Endodermal cell (in vitro differentiated cells): ENCODE measurements around the gene HRH2. TPM values are rescaled to one million over a fixed set of nuclear protein-coding genes. Genes with fewer than 3 reads are reported as not detected.

Source experiments
- DNase-seq: peaks from one replicate; pipeline ENCODE4 v3.0.0-alpha.2; 2017
- H3K27ac ChIP-seq: 2 replicates; pipeline ENCODE4 v1.5.1; 2013; ENCODE audit warnings: mild to moderate bottlenecking, low read depth, low read length, moderate library complexity
- H3K27me3 ChIP-seq: 2 replicates; pipeline ENCODE4 v1.6.1; 2013; ENCODE audit warnings: mild to moderate bottlenecking, low read length, moderate library complexity; ENCODE audit not compliant: insufficient read depth, control insufficient read depth, poor library complexity, severe bottlenecking
- H3K36me3 ChIP-seq: 2 replicates; pipeline ENCODE4 v1.7.0; 2013; ENCODE audit warnings: mild to moderate bottlenecking, low read length, moderate library complexity; ENCODE audit not compliant: control insufficient read depth, insufficient read depth
- H3K4me1 ChIP-seq: one replicate; pipeline ENCODE4 v1.7.0; 2013; ENCODE audit warnings: low read length; ENCODE audit not compliant: control insufficient read depth, insufficient read depth
- H3K4me3 ChIP-seq: 2 replicates; pipeline ENCODE4 v1.5.1; 2013; ENCODE audit warnings: mild to moderate bottlenecking, low read length, moderate library complexity
- H3K9ac ChIP-seq: 2 replicates; pipeline ENCODE4 v1.6.1; 2013; ENCODE audit warnings: mild to moderate bottlenecking, low read length, moderate library complexity; ENCODE audit not compliant: poor library complexity, severe bottlenecking; ENCODE audit errors: extremely low read depth
- H3K9me3 ChIP-seq: 2 replicates; pipeline ENCODE4 v1.6.1; 2013; ENCODE audit warnings: mild to moderate bottlenecking, low read length, moderate library complexity; ENCODE audit not compliant: control insufficient read depth
- H3K27ac Mint-ChIP-seq: 2 replicates; pipeline ENCODE4 v1.8.0; 2020; ENCODE audit warnings: mixed read lengths
- H3K27me3 Mint-ChIP-seq: 2 replicates; pipeline ENCODE4 v1.8.0; 2021; ENCODE audit warnings: mild to moderate bottlenecking, mixed read lengths; ENCODE audit not compliant: insufficient read depth
- H3K36me3 Mint-ChIP-seq: 2 replicates; pipeline ENCODE4 v1.8.0; 2020; ENCODE audit warnings: low read depth, mixed read lengths
- H3K4me1 Mint-ChIP-seq: 2 replicates; pipeline ENCODE4 v1.8.0; 2020; ENCODE audit warnings: mixed read lengths
- H3K4me3 Mint-ChIP-seq: 2 replicates; pipeline ENCODE4 v1.8.0; 2020; ENCODE audit warnings: mild to moderate bottlenecking, moderate library complexity, mixed read lengths
- H3K9me3 Mint-ChIP-seq: 2 replicates; pipeline ENCODE4 v1.8.0; 2020; ENCODE audit warnings: mild to moderate bottlenecking, mixed read lengths
- CTCF ChIP-seq: fragments of 200-600 bp; sonication (generic); conservative IDR thresholded peaks from 2 replicates; pipeline ENCODE4 v1.5.0; 2021; ENCODE audit warnings: antibody characterized with exemption, mild to moderate bottlenecking
- WGBS, 2 experiments: methylation state at CpG; one replicate each; pipeline versions ENCODE4 v1.1.5 to v1.1.7; 2013; ENCODE audit warnings: missing lambda C conversion rate in 2 of 2, mixed read lengths in 1 of 2; ENCODE audit not compliant: insufficient coverage in 1 of 2, insufficient read length in 1 of 2; 5-methylcytosine and 5-hydroxymethylcytosine counted together
- total RNA-seq, 2 donors: library from RNA; stranded (reverse); fragmentation: NEBNext Ultra II Directional in 1 of 2; extraction: Animal tissue kit (Norgen Biotek cat#: 25700) in 1 of 2; gene quantifications; 2 replicates in 1 of 2; 3 replicates in 1 of 2; pipeline ENCODE4 v1.2.1, GENCODE V29; 2021

Gene HRH2
- total RNA-seq, 2 donors from 2014 or later = 2.1 to 3.3 TPM

GRCh38 chr5:175691761-175692160 is 33.9 kb downstream of the HRH2 start:
- H3K27me3 ChIP-seq = no peaks in the 10 kb centered on the region
- DNase-seq = no peak
- WGBS, 2 experiments = 92 to 95% methylated on average over 5 of the region's 5 CpGs
- H3K4me3 ChIP-seq = no peak overlapping the region
- H3K36me3 Mint-ChIP-seq = peaks cover 5% of the 10 kb centered on the region
- H3K27ac Mint-ChIP-seq = no peak overlapping the region
- H3K4me1 Mint-ChIP-seq = peaks cover 37% of the 10 kb centered on the region
- H3K36me3 ChIP-seq = no peaks in the 10 kb centered on the region
- H3K9me3 ChIP-seq = peaks cover 6% of the 10 kb centered on the region
- H3K27me3 Mint-ChIP-seq = no peaks in the 10 kb centered on the region
- H3K4me1 ChIP-seq = peaks cover 12% of the 10 kb centered on the region
- no peak overlapping the region for H3K4me3 Mint-ChIP-seq
- H3K27ac ChIP-seq = no peak overlapping the region
- H3K9ac ChIP-seq = no peak overlapping the region
- TF ChIP-seq CTCF = no peak
- peaks cover 7% of the 10 kb centered on the region for H3K9me3 Mint-ChIP-seq

- peaks cover 37% of the 10 kb centered on the region for H3K4me1 Mint-ChIP-seq
- Histone ChIP-seq H3K4me3 (no peak overlapping the region), H3K9me3 (peaks cover 5% of the 10 kb centered on the region), H3K9ac (no peak overlapping the region), H3K4me1 (peaks cover 12% of the 10 kb centered on the region), H3K36me3 (no peaks in the 10 kb centered on the region), H3K27ac (no peak overlapping the region), H3K27me3 (no peaks in the 10 kb centered on the region)
- no peak overlapping the region for H3K27ac Mint-ChIP-seq
- H3K9me3 Mint-ChIP-seq = peaks cover 7% of the 10 kb centered on the region
- DNase-seq = no peak
- 93 to 94% methylated on average over 9 to 16 of the region's 16 CpGs for WGBS, 2 experiments
- no peak overlapping the region for H3K4me3 Mint-ChIP-seq
- no peak for TF ChIP-seq CTCF
- H3K27me3 Mint-ChIP-seq = no peaks in the 10 kb centered on the region
- peaks cover 5% of the 10 kb centered on the region for H3K36me3 Mint-ChIP-seq
Measured at GRCh38 chr5:175692235-175692995, 34.5 kb downstream of the HRH2 start.

- no peak for TF ChIP-seq CTCF
- peaks cover 39% of the 10 kb centered on the region for H3K4me1 Mint-ChIP-seq
- Histone ChIP-seq H3K27ac (no peak overlapping the region), H3K4me3 (no peak overlapping the region), H3K9ac (no peak overlapping the region), H3K27me3 (no peaks in the 10 kb centered on the region), H3K4me1 (peaks cover 12% of the 10 kb centered on the region), H3K36me3 (no peaks in the 10 kb centered on the region), H3K9me3 (no peaks in the 10 kb centered on the region)
- H3K27ac Mint-ChIP-seq = no peak overlapping the region
- peaks cover 2% of the 10 kb centered on the region for H3K9me3 Mint-ChIP-seq
- DNase-seq = no peak
- WGBS, 2 experiments = 89 to 93% methylated on average over 6 to 12 of the region's 12 CpGs
- H3K27me3 Mint-ChIP-seq = no peaks in the 10 kb centered on the region
- H3K4me3 Mint-ChIP-seq = no peak overlapping the region
- peaks cover 1% of the 10 kb centered on the region for H3K36me3 Mint-ChIP-seq
Measured at GRCh38 chr5:175692996-175693710, 35.3 kb downstream of the HRH2 start.
